Measurements from ENCODE around the gene ANP32E. TPM values are rescaled to one million over a fixed set of nuclear protein-coding genes. Genes with fewer than 3 reads are reported as not detected.
"Not testable (repeated sequence)": the region's sequence is repeated elsewhere in the genome, so short reads cannot be mapped to it uniquely, and the experiment has no call there.

The ANP32E gene
- total and polyA plus RNA-seq, 4 experiments from 2014 or later: 53.4 to 66.5 (median 61.7) TPM

DNA sequence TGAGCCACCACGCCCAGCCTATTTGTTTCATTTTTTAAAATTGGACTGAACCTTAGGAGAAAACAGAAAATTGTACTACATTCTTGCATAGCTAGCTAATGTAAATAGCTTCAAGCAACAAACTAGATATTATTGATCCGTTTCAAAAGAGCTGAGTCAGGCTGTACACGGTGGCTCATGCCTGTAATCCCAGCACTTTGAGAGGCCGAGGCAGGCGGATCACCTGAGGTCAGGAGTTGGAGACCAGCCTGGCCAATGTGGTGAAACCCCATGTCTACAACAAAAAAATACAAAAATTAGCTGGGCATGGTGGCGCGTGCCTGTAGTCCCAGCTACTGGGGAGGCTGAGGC, 49.5 kb downstream of the ANP32E start:
- not testable (repeated sequence) for H3K27me3 ChIP-seq (ENCODE audit: insufficient read depth, low read length); H3K9me3 ChIP-seq (ENCODE audit: control insufficient read depth in 1 of 2, low read length in 2 of 2); DNase-seq; H3K4me1 ChIP-seq (ENCODE audit: insufficient read depth, low read length); H3K27ac ChIP-seq (ENCODE audit: low read depth, low read length); H3K27ac Mint-ChIP-seq; H3K36me3 ChIP-seq (ENCODE audit: insufficient read depth, low read length); H3K4me3 Mint-ChIP-seq; H3K27me3 Mint-ChIP-seq; H3K36me3 Mint-ChIP-seq; H3K9me3 Mint-ChIP-seq; H3K4me3 ChIP-seq (ENCODE audit: low read length in 2 of 2)
- ChIA-PET CTCF (ENCODE audit: partially characterized antibody) (interaction anchor here (0.6 to 4.3 kb wide), 32 partner anchors 8 to 298 kb away, joined by 3 to 161 read pairs (median 6); partner anchors contain the start of genes OTUD7B and VPS45), POLR2A (ENCODE audit: partially characterized antibody) (interaction anchor here (0.8 to 3.4 kb wide), 10 partner anchors 25 to 300 kb away, joined by 3 to 31 read pairs (median 6); partner anchors contain the start of genes OTUD7B, PLEKHO1 and VPS45)
- peaks cover 5 to 13% (median 8%) of the 10 kb centered on the region in 4 donors for H3K4me1 Mint-ChIP-seq
- intact Hi-C loops (cut with micrococcal nuclease): loop anchor here (2.0 kb wide), 1 partner anchor 18 kb away; no protein-coding TSS in a partner anchor

DNA sequence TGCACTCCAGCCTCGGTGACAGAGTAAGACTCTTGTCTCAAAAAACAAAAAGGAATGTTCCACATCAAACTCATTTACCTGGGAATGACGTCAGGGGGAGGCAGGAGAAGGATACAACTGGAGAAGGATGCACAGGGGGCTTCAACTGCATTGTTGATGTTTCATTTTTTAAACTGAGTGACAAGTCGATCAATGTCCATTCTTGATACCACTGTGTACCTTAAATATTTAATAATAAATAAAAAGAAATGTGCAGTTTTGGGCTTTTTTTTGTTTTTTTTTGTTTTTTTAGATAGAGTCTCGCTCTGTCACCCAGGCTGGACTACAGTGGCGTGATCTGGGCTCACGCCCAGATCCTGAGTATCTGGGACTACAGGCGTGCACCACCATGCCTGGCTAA, 50.4 kb downstream of the ANP32E start:
- no peaks in the 10 kb centered on the region for H3K9me3 ChIP-seq (ENCODE audit: control insufficient read depth in 1 of 2, low read length in 2 of 2)
- peaks cover 8% of the 10 kb centered on the region for H3K4me1 ChIP-seq (ENCODE audit: insufficient read depth, low read length)
- intact Hi-C loops (cut with micrococcal nuclease): no loop called here
- Mint-ChIP-seq H3K9me3 (peaks cover 0 to 2% (median 0%) of the 10 kb centered on the region in 8 donors), H3K4me3 (no peak overlapping the region), H3K27ac (no peak overlapping the region), H3K27me3 (no peaks in the 10 kb centered on the region), H3K36me3 (no peaks in the 10 kb centered on the region), H3K4me1 (peaks cover 5 to 13% (median 8%) of the 10 kb centered on the region in 4 donors)
- no peaks in the 10 kb centered on the region for H3K36me3 ChIP-seq (ENCODE audit: insufficient read depth, low read length)
- no peak overlapping the region for H3K27ac ChIP-seq (ENCODE audit: low read depth, low read length)
- ChIA-PET POLR2A (ENCODE audit: partially characterized antibody) (interaction anchor here (0.6 to 3.4 kb wide), 2 partner anchors 84 to 297 kb away, joined by 4 to 31 read pairs; a partner anchor contains a TSS), CTCF (ENCODE audit: partially characterized antibody) (interaction anchor here (1.0 to 4.3 kb wide), 7 partner anchors 17 to 297 kb away, joined by 3 to 161 read pairs (median 26); partner anchors contain the start of gene VPS45)
- H3K27me3 ChIP-seq (ENCODE audit: insufficient read depth, low read length): no peaks in the 10 kb centered on the region
- no peak for DNase-seq
- H3K4me3 ChIP-seq (ENCODE audit: low read length in 2 of 2): no peak overlapping the region

DNA sequence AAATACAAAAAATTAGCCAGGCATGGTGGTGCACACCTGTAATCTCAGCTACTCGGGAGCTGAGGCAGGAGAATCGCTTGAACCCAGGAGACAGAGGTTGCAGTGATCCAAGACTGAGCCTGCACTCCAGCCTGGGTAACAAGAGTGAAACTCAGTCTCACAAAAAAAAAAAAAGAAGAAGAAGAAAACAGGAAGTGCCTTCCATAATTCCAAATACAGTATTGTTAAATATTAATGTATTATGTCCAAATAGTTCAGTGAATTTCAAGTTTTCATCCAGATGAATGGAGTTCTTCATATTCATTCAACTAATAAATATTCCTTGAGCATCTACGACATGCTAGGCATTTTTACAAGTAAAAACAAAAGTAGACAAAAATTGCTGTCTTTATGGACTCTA, 52.9 kb downstream of the ANP32E start:
- H3K27me3 Mint-ChIP-seq: no peaks in the 10 kb centered on the region
- H3K9me3 Mint-ChIP-seq: peaks cover 0 to 2% (median 0%) of the 10 kb centered on the region in 8 donors
- H3K36me3 Mint-ChIP-seq: no peaks in the 10 kb centered on the region
- Histone ChIP-seq H3K9me3 (ENCODE audit: control insufficient read depth in 1 of 2, low read length in 2 of 2) (no peaks in the 10 kb centered on the region), H3K27ac (ENCODE audit: low read depth, low read length) (no peak overlapping the region), H3K36me3 (ENCODE audit: insufficient read depth, low read length) (no peaks in the 10 kb centered on the region), H3K27me3 (ENCODE audit: insufficient read depth, low read length) (no peaks in the 10 kb centered on the region), H3K4me3 (ENCODE audit: low read length in 2 of 2) (no peak overlapping the region), H3K4me1 (ENCODE audit: insufficient read depth, low read length) (peaks cover 8% of the 10 kb centered on the region)
- no peak overlapping the region for H3K27ac Mint-ChIP-seq
- DNase-seq: no peak
- H3K4me3 Mint-ChIP-seq: no peak overlapping the region
- ChIA-PET CTCF (ENCODE audit: partially characterized antibody) (interaction anchor here (3.1 kb wide), 1 partner anchor 110 kb away, joined by 19 read pairs; no protein-coding TSS in a partner anchor), POLR2A (ENCODE audit: partially characterized antibody) (no interaction called here)
- intact Hi-C loops (cut with micrococcal nuclease): no loop called here
- peaks cover 5 to 13% (median 8%) of the 10 kb centered on the region in 4 donors for H3K4me1 Mint-ChIP-seq

DNA sequence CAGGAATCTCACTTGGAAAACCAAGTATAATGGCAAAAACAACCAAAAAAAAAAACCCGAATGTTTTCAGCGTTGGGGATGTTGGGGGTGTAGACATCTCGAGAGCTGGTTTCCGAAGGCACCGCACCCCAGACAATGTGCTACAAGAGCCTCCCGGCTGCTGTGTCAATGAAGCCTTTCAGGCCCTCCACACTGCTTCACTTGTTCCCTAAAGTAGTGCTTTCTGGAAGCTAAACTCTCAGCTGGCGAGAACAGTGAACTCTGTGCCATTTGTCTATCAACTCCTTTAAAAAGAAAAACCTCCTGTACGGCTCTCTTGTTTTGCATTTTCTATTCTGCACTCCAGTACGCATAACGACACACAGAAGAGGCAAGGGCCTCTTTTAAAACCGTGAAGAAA, 53.7 kb downstream of the ANP32E start:
- POLR2A ChIA-PET (ENCODE audit: partially characterized antibody): no interaction called here
- no peak overlapping the region for H3K27ac ChIP-seq (ENCODE audit: low read depth, low read length)

DNA sequence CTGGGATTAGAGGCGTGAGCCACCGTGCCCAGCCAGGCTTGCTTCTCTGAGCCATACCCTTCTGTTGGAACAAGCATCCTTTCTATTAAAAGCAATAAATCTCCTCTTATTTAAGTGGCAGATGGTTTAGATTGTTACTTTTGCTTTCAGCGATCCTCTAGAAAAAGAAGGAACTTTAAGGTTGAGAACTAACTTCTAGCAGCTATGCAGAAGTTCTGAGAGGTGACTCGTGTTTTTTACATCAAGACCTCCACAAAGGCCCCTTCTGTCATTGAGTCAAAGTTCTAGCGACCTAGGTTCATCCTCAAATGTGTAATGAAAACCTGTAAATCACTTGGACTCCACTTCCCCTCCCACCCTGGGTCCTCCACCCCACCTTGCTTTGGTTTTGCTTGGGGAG, 55.4 kb downstream of the ANP32E start:
- no peaks in the 10 kb centered on the region for H3K9me3 ChIP-seq (ENCODE audit: control insufficient read depth in 1 of 2, low read length in 2 of 2)
- no peaks in the 10 kb centered on the region for H3K4me1 Mint-ChIP-seq
- H3K27ac ChIP-seq (ENCODE audit: low read depth, low read length): no peak overlapping the region
- H3K4me3 ChIP-seq (ENCODE audit: low read length in 2 of 2): no peak overlapping the region
- H3K36me3 Mint-ChIP-seq: no peaks in the 10 kb centered on the region
- no peaks in the 10 kb centered on the region for H3K27me3 ChIP-seq (ENCODE audit: insufficient read depth, low read length)
- intact Hi-C loops (cut with micrococcal nuclease): no loop called here
- ChIA-PET CTCF (ENCODE audit: partially characterized antibody) (no interaction called here), POLR2A (ENCODE audit: partially characterized antibody) (no interaction called here)
- no peak for DNase-seq
- H3K9me3 Mint-ChIP-seq: peaks cover 0 to 2% (median 0%) of the 10 kb centered on the region in 8 donors
- no peak overlapping the region for H3K27ac Mint-ChIP-seq
- H3K27me3 Mint-ChIP-seq: no peaks in the 10 kb centered on the region
- no peaks in the 10 kb centered on the region for H3K36me3 ChIP-seq (ENCODE audit: insufficient read depth, low read length)
- no peak overlapping the region for H3K4me3 Mint-ChIP-seq
- no peaks in the 10 kb centered on the region for H3K4me1 ChIP-seq (ENCODE audit: insufficient read depth, low read length)

More for the DNA sequence above, 53.7 kb downstream of the ANP32E start:
- no peak overlapping the region for H3K27ac Mint-ChIP-seq
- intact Hi-C loops (cut with micrococcal nuclease): no loop called here
- no peaks in the 10 kb centered on the region for H3K36me3 Mint-ChIP-seq
- Histone ChIP-seq H3K27me3 (ENCODE audit: insufficient read depth, low read length) (no peaks in the 10 kb centered on the region), H3K9me3 (ENCODE audit: control insufficient read depth in 1 of 2, low read length in 2 of 2) (no peaks in the 10 kb centered on the region), H3K36me3 (ENCODE audit: insufficient read depth, low read length) (no peaks in the 10 kb centered on the region), H3K4me1 (ENCODE audit: insufficient read depth, low read length) (peaks cover 8% of the 10 kb centered on the region), H3K4me3 (ENCODE audit: low read length in 2 of 2) (no peak overlapping the region)
- CTCF ChIA-PET (ENCODE audit: partially characterized antibody): interaction anchor here (0.7 to 3.1 kb wide), 2 partner anchors 109 to 220 kb away, joined by 3 to 19 read pairs; no protein-coding TSS in a partner anchor
- peaks cover 3 to 9% (median 5%) of the 10 kb centered on the region in 4 donors for H3K4me1 Mint-ChIP-seq
- H3K4me3 Mint-ChIP-seq: no peak overlapping the region
- H3K9me3 Mint-ChIP-seq: peaks cover 0 to 2% (median 0%) of the 10 kb centered on the region in 8 donors
- DNase-seq: no peak
- no peaks in the 10 kb centered on the region for H3K27me3 Mint-ChIP-seq

DNA sequence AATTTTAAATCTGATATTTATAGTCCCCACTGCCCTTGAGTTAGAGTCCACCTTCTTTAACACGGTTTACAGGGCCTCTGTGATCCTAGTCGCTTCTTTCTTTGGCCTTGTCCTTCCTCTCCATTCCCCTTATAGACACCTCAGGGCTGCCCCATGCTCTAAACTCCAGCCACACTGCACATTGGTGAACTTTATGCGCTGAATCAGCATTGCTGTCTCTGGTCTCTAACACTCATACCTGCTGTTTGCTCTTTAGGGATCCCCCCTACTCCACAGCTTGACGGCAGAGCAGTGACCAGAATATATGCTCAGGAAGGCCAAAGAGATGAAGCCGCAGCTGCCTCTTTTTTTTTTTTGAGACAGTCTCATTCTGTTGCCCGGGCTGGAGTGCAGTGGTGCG, 56.0 kb downstream of the ANP32E start:
- no peak overlapping the region for H3K27ac ChIP-seq (ENCODE audit: low read depth, low read length)
- H3K4me1 ChIP-seq (ENCODE audit: insufficient read depth, low read length): no peaks in the 10 kb centered on the region
- no peak for DNase-seq
- no peaks in the 10 kb centered on the region for H3K4me1 Mint-ChIP-seq
- CTCF ChIA-PET (ENCODE audit: partially characterized antibody): no interaction called here
- H3K4me3 ChIP-seq (ENCODE audit: low read length in 2 of 2): no peak overlapping the region
- H3K9me3 ChIP-seq (ENCODE audit: control insufficient read depth in 1 of 2, low read length in 2 of 2): no peaks in the 10 kb centered on the region
- no peak overlapping the region for H3K4me3 Mint-ChIP-seq
- H3K36me3 Mint-ChIP-seq: no peaks in the 10 kb centered on the region
- peaks cover 0 to 2% (median 0%) of the 10 kb centered on the region in 8 donors for H3K9me3 Mint-ChIP-seq
- H3K27me3 ChIP-seq (ENCODE audit: insufficient read depth, low read length): no peaks in the 10 kb centered on the region
- peak overlapping the region in 1 of 7 donors; percentile 14 for H3K27ac Mint-ChIP-seq
- POLR2A ChIA-PET (ENCODE audit: partially characterized antibody): no interaction called here
- intact Hi-C loops (cut with micrococcal nuclease): no loop called here
- H3K36me3 ChIP-seq (ENCODE audit: insufficient read depth, low read length): no peaks in the 10 kb centered on the region
- H3K27me3 Mint-ChIP-seq: no peaks in the 10 kb centered on the region

DNA sequence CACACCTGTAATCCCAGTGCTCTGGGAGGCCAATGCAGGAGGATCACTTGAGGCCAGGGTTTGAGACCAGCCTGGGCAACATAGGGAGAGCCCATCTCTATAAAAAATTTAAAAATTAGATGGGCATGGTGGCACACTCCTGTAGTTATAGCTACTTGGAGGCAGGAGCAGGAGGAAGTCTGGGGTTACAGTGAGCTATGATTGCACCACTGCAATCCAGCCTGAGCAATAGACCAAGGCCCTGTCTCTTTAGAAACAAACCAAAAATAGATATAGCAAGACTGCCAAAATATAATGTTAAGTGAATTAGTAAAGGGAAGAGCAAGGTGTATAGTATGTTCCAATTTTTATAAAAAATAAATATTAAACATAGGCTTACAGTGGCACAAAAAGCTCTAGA, 57.4 kb downstream of the ANP32E start:
- no peaks in the 10 kb centered on the region for H3K4me1 Mint-ChIP-seq
- no peak for DNase-seq
- no peak overlapping the region for H3K27ac ChIP-seq (ENCODE audit: low read depth, low read length)
- no peak overlapping the region for H3K27ac Mint-ChIP-seq
- no peaks in the 10 kb centered on the region for H3K36me3 ChIP-seq (ENCODE audit: insufficient read depth, low read length)
- no peaks in the 10 kb centered on the region for H3K9me3 ChIP-seq (ENCODE audit: control insufficient read depth in 1 of 2, low read length in 2 of 2)
- H3K27me3 ChIP-seq (ENCODE audit: insufficient read depth, low read length): no peaks in the 10 kb centered on the region
- no peaks in the 10 kb centered on the region for H3K4me1 ChIP-seq (ENCODE audit: insufficient read depth, low read length)
- intact Hi-C loops (cut with micrococcal nuclease): no loop called here
- ChIA-PET CTCF (ENCODE audit: partially characterized antibody) (interaction anchor here (1.6 to 2.2 kb wide), 2 partner anchors 9 to 105 kb away, joined by 7 to 14 read pairs; no protein-coding TSS in a partner anchor), POLR2A (ENCODE audit: partially characterized antibody) (interaction anchor here (0.6 kb wide), 1 partner anchor 114 kb away, joined by 6 read pairs; no protein-coding TSS in a partner anchor)
- H3K36me3 Mint-ChIP-seq: no peaks in the 10 kb centered on the region
- no peaks in the 10 kb centered on the region for H3K27me3 Mint-ChIP-seq
- no peak overlapping the region for H3K4me3 ChIP-seq (ENCODE audit: low read length in 2 of 2)
- H3K4me3 Mint-ChIP-seq: no peak overlapping the region
- peaks cover 0 to 2% (median 0%) of the 10 kb centered on the region in 8 donors for H3K9me3 Mint-ChIP-seq

All from CD4-positive, alpha-beta memory T cell (primary cell).